Measurements from ENCODE around the gene CBR4. TPM values are rescaled to one million over a fixed set of nuclear protein-coding genes. Genes with fewer than 3 reads are reported as not detected.

Gene CBR4
- total RNA-seq, 2 donors from 2014 or later, result 9.9 to 18.9 TPM

GRCh38 chr4:168945291-168945690 lies 64.8 kb downstream of the CBR4 start:
- Histone ChIP-seq H3K27ac (no peak overlapping the region), H3K4me3 (no peak overlapping the region), H3K27me3 (no peaks in the 10 kb centered on the region), H3K9me3 (no peaks in the 10 kb centered on the region), H3K4me1 (no peaks in the 10 kb centered on the region), H3K36me3 (no peaks in the 10 kb centered on the region)
- TF ChIP-seq CTCF (IDR thresholded peaks at IDR 0.05), result no peak
- DNase-seq (ENCODE audit: low spot score), result no peak

- Histone ChIP-seq H3K27me3 (no peaks in the 10 kb centered on the region), H3K36me3 (no peaks in the 10 kb centered on the region), H3K9me3 (peaks cover 0 to 20% of the 10 kb centered on the region in 2 donors), H3K4me3 (no peak overlapping the region), H3K27ac (no peak overlapping the region), H3K4me1 (no peaks in the 10 kb centered on the region)
- TF ChIP-seq CTCF (IDR thresholded peaks at IDR 0.05), result peak; percentile 15 to 38
- no peak for DNase-seq (ENCODE audit: low spot score)
Observed at GRCh38 chr4:168942985-168943384, 67.1 kb downstream of the CBR4 start.
